Caco-2 (cell line): ENCODE data around the gene KRTAP10-2. TPM values are rescaled to one million over a fixed set of nuclear protein-coding genes. Genes with fewer than 3 reads are reported as not detected.

Experiments
- BruUV-seq: library from RNA; stranded (reverse); fragments of 400-500 nt; replicated peaks from 2 replicates; lab custom pipeline; 2021; lab: Mats Ljungman, UMichigan
- CTCF ChIA-PET: fragments of 300-600 bp; sonication (Branson Sonifier 250); formaldehyde crosslinking; loops from one replicate; lab custom pipeline; 2022; ENCODE audit warnings: antibody characterized with exemption; lab: Charles Lee
- POLR2A ChIA-PET: fragments of 300-600 bp; sonication (Branson Sonifier 250); formaldehyde crosslinking; loops from one replicate; lab custom pipeline; 2022; ENCODE audit warnings: antibody characterized with exemption; lab: Charles Lee
- DNase-seq, 2 experiments: peaks; one replicate each; pipeline versions ENCODE4 v3.0.0 to v3.0.0-alpha.2; 2020 to 2022
- H3K27me3 ChIP-seq: replicated peaks from 2 replicates; pipeline ENCODE4 v1.6.0; 2011; ENCODE audit warnings: low read length; ENCODE audit not compliant: control insufficient read depth, insufficient read depth
- H3K36me3 ChIP-seq: 2 replicates; pipeline ENCODE4 v1.5.1; 2011; ENCODE audit warnings: low read length; ENCODE audit not compliant: control insufficient read depth, insufficient read depth
- H3K4me1 ChIP-seq: fragments of 250-450 bp; sonication (Bioruptor Pico); 2 replicates; pipeline ENCODE4 v1.5.1; 2020; ENCODE audit warnings: mild to moderate bottlenecking
- H3K4me3 ChIP-seq: 2 replicates; pipeline ENCODE4 v1.5.1; 2011; ENCODE audit warnings: low read depth, mild to moderate bottlenecking, control low read depth, low read length
- H3K9me3 ChIP-seq: fragments of 250-450 bp; sonication (Bioruptor Pico); 2 replicates; pipeline ENCODE4 v1.5.1; 2020; ENCODE audit warnings: mild to moderate bottlenecking, moderate library complexity
- H3K27ac Mint-ChIP-seq: one replicate; pipeline ENCODE4 v1.8.0; 2022; ENCODE audit warnings: mixed read lengths; ENCODE audit not compliant: unreplicated experiment
- H3K27me3 Mint-ChIP-seq: one replicate; pipeline ENCODE4 v1.8.0; 2022; ENCODE audit warnings: mixed read lengths; ENCODE audit not compliant: insufficient read depth, unreplicated experiment
- H3K36me3 Mint-ChIP-seq: one replicate; pipeline ENCODE4 v1.8.0; 2022; ENCODE audit warnings: mild to moderate bottlenecking, mixed read lengths; ENCODE audit not compliant: insufficient read depth, unreplicated experiment
- H3K4me1 Mint-ChIP-seq: one replicate; pipeline ENCODE4 v1.8.0; 2022; ENCODE audit warnings: low read depth, mixed read lengths; ENCODE audit not compliant: unreplicated experiment
- H3K4me3 Mint-ChIP-seq: one replicate; pipeline ENCODE4 v1.8.0; 2022; ENCODE audit warnings: mild to moderate bottlenecking, moderate library complexity, mixed read lengths; ENCODE audit not compliant: unreplicated experiment
- H3K9me3 Mint-ChIP-seq: one replicate; pipeline ENCODE4 v1.8.0; 2022; ENCODE audit warnings: mixed read lengths; ENCODE audit not compliant: unreplicated experiment
- CTCF ChIP-seq, 2 experiments: fragments of 200-600 bp in 1 of 2; IDR thresholded peaks; 1 replicate in 1 of 2; 2 replicates in 1 of 2; pipeline versions ENCODE4 v1.5.1 to v1.8.0; 2011 to 2022; ENCODE audit warnings: antibody characterized with exemption in 1 of 2, control low read depth in 1 of 2, inconsistent platforms in 1 of 2, low read depth in 1 of 2, low read length in 1 of 2, mild to moderate bottlenecking in 1 of 2, moderate library complexity in 1 of 2; ENCODE audit not compliant: insufficient read depth in 1 of 2, severe bottlenecking in 1 of 2, unreplicated experiment in 1 of 2
- intact Hi-C: fragments of 100-400 bp; cut with micrococcal nuclease; formaldehyde crosslinking; loops from one replicate; pipeline ENCODE4 v1.10.0; 2022; ENCODE audit not compliant: unreplicated experiment
- total RNA-seq: library from RNA; stranded (reverse); gene quantifications from 2 replicates; pipeline ENCODE4 v1.2.3, GENCODE V29; 2022

The KRTAP10-2 gene
- total RNA-seq, 1 experiment from 2014 or later = not detected

GRCh38 chr21:44567481-44568171 lies 16.3 kb upstream of the KRTAP10-2 start:
- CTCF ChIA-PET = no interaction called here
- no peaks in the 10 kb centered on the region for H3K27me3 ChIP-seq
- intact Hi-C loops = no loop called here

GRCh38 chr21:44566403-44566802 lies 15.1 kb upstream of the KRTAP10-2 start:
- TF ChIP-seq CTCF (IDR thresholded peaks at IDR 0.05; ENCODE audit: insufficient read depth in 1 of 2, low read depth in 1 of 2, low read length in 1 of 2, severe bottlenecking in 1 of 2, unreplicated experiment in 1 of 2) = no peak
- no peaks in the 10 kb centered on the region for H3K4me1 ChIP-seq
- H3K27ac Mint-ChIP-seq = no peak overlapping the region
- BruUV-seq = no TSS peak
- H3K9me3 Mint-ChIP-seq = peaks cover 14% of the 10 kb centered on the region
- peaks cover 13% of the 10 kb centered on the region for H3K27me3 Mint-ChIP-seq
- no peaks in the 10 kb centered on the region for H3K36me3 ChIP-seq
- intact Hi-C loops = no loop called here
- no peaks in the 10 kb centered on the region for H3K27me3 ChIP-seq
- ChIA-PET POLR2A (no interaction called here), CTCF (no interaction called here)
- H3K36me3 Mint-ChIP-seq = no peaks in the 10 kb centered on the region
- H3K4me3 ChIP-seq = no peak overlapping the region
- peaks cover 16% of the 10 kb centered on the region; the same call in 1 of the 2 replicates for H3K9me3 ChIP-seq
- no peak for DNase-seq
- H3K4me3 Mint-ChIP-seq = no peak overlapping the region
- no peaks in the 10 kb centered on the region for H3K4me1 Mint-ChIP-seq

More at GRCh38 chr21:44567481-44568171, 16.3 kb upstream of the KRTAP10-2 start:
- no TSS peak for BruUV-seq
- H3K27me3 Mint-ChIP-seq = peaks cover 13% of the 10 kb centered on the region
- H3K36me3 Mint-ChIP-seq = no peaks in the 10 kb centered on the region
- Histone ChIP-seq H3K36me3 (no peaks in the 10 kb centered on the region), H3K9me3 (peaks cover 16% of the 10 kb centered on the region; the same call in 1 of the 2 replicates), H3K4me3 (no peak overlapping the region), H3K4me1 (no peaks in the 10 kb centered on the region)
- TF ChIP-seq CTCF (IDR thresholded peaks at IDR 0.05; ENCODE audit: insufficient read depth in 1 of 2, low read depth in 1 of 2, low read length in 1 of 2, severe bottlenecking in 1 of 2, unreplicated experiment in 1 of 2) = no peak
- POLR2A ChIA-PET = no interaction called here
- H3K27ac Mint-ChIP-seq = no peak overlapping the region
- peaks cover 26% of the 10 kb centered on the region for H3K9me3 Mint-ChIP-seq
- H3K4me3 Mint-ChIP-seq = no peak overlapping the region
- no peaks in the 10 kb centered on the region for H3K4me1 Mint-ChIP-seq
- no peak for DNase-seq

GRCh38 chr21:44564886-44565598 lies 13.7 kb upstream of the KRTAP10-2 start:
- TF ChIP-seq CTCF (IDR thresholded peaks at IDR 0.05; ENCODE audit: insufficient read depth in 1 of 2, low read depth in 1 of 2, low read length in 1 of 2, severe bottlenecking in 1 of 2, unreplicated experiment in 1 of 2) = no peak
- Histone ChIP-seq H3K9me3 (0 out of 2 replicates have a peak, but pooled peaks cover 8% of the 10 kb centered on the region), H3K4me1 (no peaks in the 10 kb centered on the region), H3K27me3 (no peaks in the 10 kb centered on the region), H3K36me3 (no peaks in the 10 kb centered on the region), H3K4me3 (no peak overlapping the region)
- peaks cover 17% of the 10 kb centered on the region for H3K27me3 Mint-ChIP-seq
- no peaks in the 10 kb centered on the region for H3K36me3 Mint-ChIP-seq
- intact Hi-C loops = no loop called here
- H3K9me3 Mint-ChIP-seq = peaks cover under 1% of the 10 kb centered on the region
- no peak for DNase-seq
- ChIA-PET POLR2A (no interaction called here), CTCF (no interaction called here)
- no peak overlapping the region for H3K4me3 Mint-ChIP-seq
- no peaks in the 10 kb centered on the region for H3K4me1 Mint-ChIP-seq
- BruUV-seq = no TSS peak
- no peak overlapping the region for H3K27ac Mint-ChIP-seq
